ENCODE measurements around the gene EARS2. TPM values are rescaled to one million over a fixed set of nuclear protein-coding genes. Genes with fewer than 3 reads are reported as not detected.

EARS2 gene
- total and polyA plus RNA-seq, 2 of the 4 experiments (the other 2 are of a cell fraction), result 28.1 to 37.8 TPM

DNA sequence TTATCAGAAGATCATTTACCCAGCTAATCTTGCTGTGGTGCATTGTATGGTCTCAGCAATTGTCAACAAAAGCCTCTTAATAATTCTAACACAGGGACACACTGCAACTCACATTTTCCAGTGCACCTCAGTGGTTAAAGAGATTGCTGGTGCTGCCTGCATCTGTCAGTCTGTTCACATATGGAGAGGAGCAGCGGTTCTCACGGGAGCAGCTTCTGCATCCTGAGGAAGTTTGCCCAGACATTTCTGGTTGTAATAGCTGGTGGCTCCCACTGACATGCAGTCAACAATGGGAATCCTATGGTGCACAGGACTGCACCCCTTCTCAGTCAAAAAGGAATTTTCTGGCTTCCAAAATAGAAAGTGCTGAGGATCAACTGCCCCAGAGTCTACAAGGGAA is 54.7 kb downstream of the EARS2 start:
- no TSS peak for BruUV-seq (replicated peaks)
- H3K4ac ChIP-seq (ENCODE audit: low read depth, low read length), result no peak overlapping the region
- no peak overlapping the region for H3K9ac ChIP-seq (ENCODE audit: low read depth, low read length)
- DNase-seq, result no peak
- H2AFZ ChIP-seq (replicated peaks; ENCODE audit: low read length, poor library complexity), result no peak overlapping the region
- dilution Hi-C loops (cut with HindIII; ENCODE audit: low sequenced_read_pairs, unreplicated experiment) (no loop called here), in situ Hi-C loops (cut with MboI; ENCODE audit: low sequenced_read_pairs) (no loop called here), intact Hi-C loops (cut with micrococcal nuclease) (no loop called here)
- H3K4me2 ChIP-seq (ENCODE audit: low read depth, low read length), result no peak overlapping the region
- H3K14ac ChIP-seq (replicated peaks; ENCODE audit: low read depth, low read length), result no peak overlapping the region
- H3K79me1 ChIP-seq (ENCODE audit: low read depth in 1 of 2, low read length in 2 of 2), result peaks cover 30 to 79% of the 10 kb centered on the region in 2 experiments
- H2AK5ac ChIP-seq (ENCODE audit: low read depth, low read length), result no peak overlapping the region
- H2BK15ac ChIP-seq (ENCODE audit: low read depth, low read length), result no peak overlapping the region
- no peak overlapping the region for H3K23ac ChIP-seq (ENCODE audit: low read depth, low read length)
- TF ChIP-seq RCOR1 (IDR thresholded peaks at IDR 0.05; ENCODE audit: insufficient replicate concordance, low read length), result no peak
- TF ChIP-seq CTCF (conservative IDR thresholded peaks at IDR 0.05; ENCODE audit: low read depth, low read length), result no peak
- no peak for TF ChIP-seq MAZ (IDR thresholded peaks at IDR 0.05; ENCODE audit: borderline replicate concordance, low read depth, low read length)
- TF ChIP-seq CEBPB (IDR thresholded peaks at IDR 0.05; ENCODE audit: low read depth, low read length), result no peak
- ChIA-PET CTCF (no interaction called here), POLR2A (ENCODE audit: unreplicated experiment) (no interaction called here)
- no peak overlapping the region for H3K27ac ChIP-seq (ENCODE audit: insufficient read depth, low read length)
- H4K5ac ChIP-seq (ENCODE audit: low read depth, low read length), result no peak overlapping the region
- no peaks in the 10 kb centered on the region for H3K27me3 ChIP-seq (ENCODE audit: control insufficient read depth, insufficient read depth, low read length)
- no peak overlapping the region for H3K56ac ChIP-seq (ENCODE audit: extremely low read depth, insufficient read depth, low read length)
- no peak overlapping the region for H4K8ac ChIP-seq (ENCODE audit: low read depth in 2 of 2, low read length in 2 of 2)
- H3K4me3 ChIP-seq (ENCODE audit: insufficient read depth, low read depth, low read length), result no peak overlapping the region
- no peak for ATAC-seq (ENCODE audit: low read depth)
- no peak overlapping the region for H2AK9ac ChIP-seq (replicated peaks; ENCODE audit: low read depth, low read length, poor library complexity)
- peaks cover 23% of the 10 kb centered on the region for H3K9me1 ChIP-seq (ENCODE audit: insufficient read depth, low read length)
- H3K18ac ChIP-seq (ENCODE audit: low read depth, low read length), result no peak overlapping the region
- no peak overlapping the region for H2BK20ac ChIP-seq (ENCODE audit: low read depth, low read length)
- peaks cover 2% of the 10 kb centered on the region; the same call in 1 of the 2 replicates for H3K36me3 ChIP-seq (ENCODE audit: control insufficient read depth, insufficient read depth, low read length)
- no CpG with 5 or more reads among the region's 2 CpGs for WGBS, 2 experiments (ENCODE audit: extremely low coverage in 2 of 2, insufficient read length in 1 of 2)
- no peaks in the 10 kb centered on the region for H3K9me3 ChIP-seq (ENCODE audit: control insufficient read depth, insufficient read depth, low read length)
- no peak overlapping the region for H2BK5ac ChIP-seq (ENCODE audit: low read depth, low read length, poor library complexity, severe bottlenecking)
- peaks cover 70% of the 10 kb centered on the region for H4K20me1 ChIP-seq (ENCODE audit: insufficient read depth, low read length)
- no peak overlapping the region for H4K91ac ChIP-seq (ENCODE audit: insufficient read depth, low read depth, low read length)
- H3K4me1 ChIP-seq (ENCODE audit: control insufficient read depth, insufficient read depth, low read length), result peaks cover 11% of the 10 kb centered on the region
- no peak overlapping the region for H2BK120ac ChIP-seq (ENCODE audit: low read depth, low read length)
